Stimulated activated CD4-positive, alpha-beta T cell treated with anti-CD3 and anti-CD28 coated beads, Interleukin-12 subunit alpha, Interleukin-12 subunit beta, amount 100 ng/mL, for 24 hours (primary cell): ENCODE results near the gene FAM3C.
"Not testable (repeated sequence)": the region's sequence is repeated elsewhere in the genome, so short reads cannot be mapped to it uniquely, and the experiment has no call there.

Experiments
- DNase-seq, 2 experiments: peaks; one replicate each; pipeline ENCODE4 v3.0.0-alpha.2; 2020; ENCODE audit warnings: low read depth in 2 of 2

Gene FAM3C, protein sequence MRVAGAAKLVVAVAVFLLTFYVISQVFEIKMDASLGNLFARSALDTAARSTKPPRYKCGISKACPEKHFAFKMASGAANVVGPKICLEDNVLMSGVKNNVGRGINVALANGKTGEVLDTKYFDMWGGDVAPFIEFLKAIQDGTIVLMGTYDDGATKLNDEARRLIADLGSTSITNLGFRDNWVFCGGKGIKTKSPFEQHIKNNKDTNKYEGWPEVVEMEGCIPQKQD

GRCh38 chr7:121395961-121396757, at the start of gene FAM3C:
TSS of gene FAM3C (minus strand) at chr7:121396308. CDS start at chr7:121382969, 13,339 bp downstream.
- peak; percentile 73 to 82 for DNase-seq

DNA sequence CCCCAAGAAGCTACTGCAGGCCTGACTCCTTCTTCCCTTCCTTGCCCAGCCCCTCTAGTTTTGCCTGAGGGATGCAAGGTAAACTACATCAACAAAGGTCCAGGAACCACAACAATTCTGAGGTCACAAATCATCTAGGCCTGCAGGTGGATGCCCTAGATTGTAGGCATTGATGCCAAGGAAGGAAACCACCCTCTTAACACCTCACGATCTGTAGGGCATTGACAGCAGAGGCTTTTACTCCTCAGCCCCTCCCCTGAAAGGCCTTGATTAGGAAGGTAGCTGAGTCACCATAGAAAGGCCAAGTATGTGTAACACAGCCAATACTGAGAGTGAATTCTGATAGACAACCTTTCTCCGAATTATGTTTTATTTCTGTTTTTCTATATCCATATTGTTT, 46.7 kb upstream of the FAM3C start:
- DNase-seq = no peak

DNA sequence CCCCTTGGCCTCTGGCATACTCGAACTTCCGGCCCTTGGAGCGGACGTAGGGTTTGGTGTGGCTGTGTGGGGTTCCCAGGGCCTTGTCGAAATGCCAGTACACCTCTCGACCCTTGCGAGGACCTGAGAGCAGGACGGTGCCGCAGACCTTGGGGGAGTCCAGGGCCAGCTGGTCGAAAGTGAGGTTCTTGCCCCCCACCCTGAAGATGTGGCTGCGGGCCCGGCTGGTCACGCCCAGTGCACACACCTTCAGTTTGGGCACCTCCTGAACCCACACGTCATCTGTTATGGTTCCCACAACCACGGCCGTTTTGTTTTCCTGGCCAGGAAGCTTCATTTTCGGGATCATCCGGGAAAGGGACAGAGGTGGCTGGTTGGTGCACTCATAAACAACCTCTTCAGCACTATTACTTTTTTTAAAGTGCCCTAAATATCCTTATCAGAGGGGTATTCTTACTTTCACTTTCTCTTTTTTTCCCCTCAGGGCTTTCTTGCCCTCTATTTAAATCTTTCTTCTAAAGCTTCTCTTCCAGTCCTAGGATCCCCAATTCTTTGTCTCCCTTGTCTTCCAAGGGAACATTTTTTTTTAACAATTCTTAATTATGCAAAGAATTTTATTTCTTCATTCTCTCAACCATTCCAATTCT, 44.9 kb upstream of the FAM3C start:
- no peak for DNase-seq

DNA sequence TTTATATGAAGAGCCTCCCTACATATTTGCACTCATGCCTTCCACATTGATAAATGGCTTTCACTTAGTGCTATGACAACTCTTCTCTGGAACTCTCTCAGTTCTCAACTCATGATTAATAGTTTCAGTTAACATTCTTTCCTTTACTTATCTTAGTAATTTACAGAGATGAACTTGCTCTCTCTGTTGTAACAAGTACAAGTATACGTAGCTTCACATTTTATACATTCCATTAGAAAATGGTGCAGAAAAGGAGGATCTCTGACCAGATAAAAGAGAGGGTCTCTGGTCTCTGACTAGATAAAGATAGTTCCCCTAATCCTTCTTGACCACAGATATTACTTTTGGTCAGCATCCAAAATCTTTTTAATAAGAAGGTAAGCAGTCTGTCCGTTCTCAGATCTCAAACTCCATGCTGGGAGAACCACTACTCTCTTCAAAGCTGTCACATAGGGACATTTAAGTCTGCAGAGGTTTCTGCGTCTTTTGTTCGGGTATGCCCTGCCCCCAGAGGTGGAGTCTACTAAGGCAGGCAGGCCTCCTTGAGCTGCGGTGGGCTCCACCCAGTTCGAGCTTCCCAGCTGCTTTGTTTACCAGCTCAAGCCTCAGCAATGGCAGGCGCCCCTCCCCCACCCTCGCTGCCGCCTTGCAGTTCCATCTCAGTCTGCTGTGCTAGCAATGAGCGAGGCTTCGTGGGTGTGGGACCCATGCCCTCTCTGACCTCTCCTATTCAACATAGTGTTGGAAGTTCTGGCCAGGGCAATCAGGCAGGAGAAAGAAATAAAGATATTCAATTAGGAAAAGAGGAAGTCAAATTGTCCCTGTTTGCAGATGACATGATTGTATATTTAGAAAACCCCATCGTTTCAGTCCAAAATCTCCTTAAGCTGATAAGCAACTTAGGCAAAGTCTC, 42.2 kb upstream of the FAM3C start:
- peak; percentile 25 to 40 for DNase-seq

- no peak for DNase-seq
Observed at GRCh38 chr7:121437470-121437869, 41.4 kb upstream of the FAM3C start.

DNA sequence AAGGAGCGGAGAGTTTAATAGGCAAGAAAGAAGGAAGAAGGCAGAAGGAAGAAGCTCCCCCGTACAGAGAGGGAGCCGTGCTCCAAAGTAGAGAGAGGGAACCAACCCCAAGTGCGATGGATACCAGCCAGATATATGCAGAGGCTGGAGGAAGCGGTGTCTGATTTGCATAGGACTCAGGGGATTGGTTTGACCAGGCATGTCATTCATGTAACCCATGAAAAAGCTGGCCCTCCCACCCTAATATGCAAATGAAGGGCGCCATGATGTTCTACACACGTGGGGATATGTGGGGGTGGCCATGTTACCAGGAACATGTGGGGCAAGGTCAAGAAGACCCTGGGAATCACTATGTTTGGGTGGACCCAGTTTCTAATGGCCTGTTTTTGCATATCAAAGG, 40.6 kb upstream of the FAM3C start:
- no peak for DNase-seq

DNA sequence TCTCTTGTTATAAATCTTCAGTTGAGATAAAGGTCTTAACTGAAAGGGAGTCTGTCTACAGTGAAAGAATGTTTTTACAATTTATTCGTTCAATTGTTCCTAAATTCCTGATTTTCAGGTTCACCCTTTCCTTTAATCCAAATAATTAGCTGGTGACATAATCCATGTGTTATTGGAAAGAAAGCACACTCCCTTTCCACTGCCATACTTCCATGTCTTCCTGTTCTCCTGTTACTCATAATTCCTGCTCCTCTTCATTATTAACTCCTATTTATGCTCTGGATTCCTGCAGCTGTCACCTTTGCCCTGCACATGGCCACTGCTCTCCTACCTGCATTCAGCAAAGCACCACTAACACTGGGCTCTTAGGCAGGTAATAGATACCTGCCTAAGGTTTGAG, 40.0 kb upstream of the FAM3C start:
- DNase-seq = no peak

DNA sequence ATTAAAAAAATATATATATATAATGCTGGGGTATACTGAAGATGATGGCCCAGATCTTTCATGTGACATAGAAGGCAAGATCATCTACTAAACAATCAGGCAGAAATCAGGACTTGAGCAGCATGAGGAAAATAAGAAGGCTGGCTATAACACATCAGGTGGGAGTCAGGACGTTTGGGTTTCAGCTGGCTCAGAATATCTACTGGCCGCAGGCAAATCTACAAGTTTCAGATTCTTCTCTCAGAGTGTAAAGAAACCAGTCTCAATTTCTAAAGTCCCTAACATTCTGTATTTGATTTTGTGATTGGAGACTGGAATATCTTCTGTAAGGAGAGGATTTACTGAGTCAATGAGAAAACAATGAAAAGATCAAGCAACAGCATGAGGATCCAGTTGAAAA, 37.7 kb upstream of the FAM3C start:
- no peak for DNase-seq

GRCh38 chr7:121432486-121432885, 36.4 kb upstream of the FAM3C start:
- DNase-seq = not testable (repeated sequence)

- no peak for DNase-seq
Observed at GRCh38 chr7:121431996-121432395, 35.9 kb upstream of the FAM3C start.

GRCh38 chr7:121431389-121431995, 35.4 kb upstream of the FAM3C start:
- DNase-seq = no peak

- DNase-seq = no peak
Observed at GRCh38 chr7:121430558-121430957, 34.5 kb upstream of the FAM3C start.

DNA sequence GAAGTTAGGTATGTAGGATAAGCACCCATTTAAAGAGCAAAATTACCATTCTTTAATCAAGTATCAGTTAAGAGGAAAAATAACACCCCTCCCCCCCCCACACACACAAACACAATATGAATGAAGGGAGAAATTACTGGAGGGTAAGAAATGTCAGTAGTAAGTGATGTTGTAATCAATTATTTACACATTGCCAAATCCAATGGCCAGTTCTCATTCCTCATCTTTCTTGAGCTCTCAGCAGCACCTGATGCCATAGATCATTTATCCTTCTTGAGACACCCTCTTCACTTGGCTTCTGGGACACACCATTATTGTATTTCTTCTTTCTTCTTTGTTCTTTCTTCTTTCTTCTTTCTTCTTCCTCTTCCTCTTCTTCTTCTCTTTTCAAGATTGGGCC, 33.7 kb upstream of the FAM3C start:
- DNase-seq = no peak

DNA sequence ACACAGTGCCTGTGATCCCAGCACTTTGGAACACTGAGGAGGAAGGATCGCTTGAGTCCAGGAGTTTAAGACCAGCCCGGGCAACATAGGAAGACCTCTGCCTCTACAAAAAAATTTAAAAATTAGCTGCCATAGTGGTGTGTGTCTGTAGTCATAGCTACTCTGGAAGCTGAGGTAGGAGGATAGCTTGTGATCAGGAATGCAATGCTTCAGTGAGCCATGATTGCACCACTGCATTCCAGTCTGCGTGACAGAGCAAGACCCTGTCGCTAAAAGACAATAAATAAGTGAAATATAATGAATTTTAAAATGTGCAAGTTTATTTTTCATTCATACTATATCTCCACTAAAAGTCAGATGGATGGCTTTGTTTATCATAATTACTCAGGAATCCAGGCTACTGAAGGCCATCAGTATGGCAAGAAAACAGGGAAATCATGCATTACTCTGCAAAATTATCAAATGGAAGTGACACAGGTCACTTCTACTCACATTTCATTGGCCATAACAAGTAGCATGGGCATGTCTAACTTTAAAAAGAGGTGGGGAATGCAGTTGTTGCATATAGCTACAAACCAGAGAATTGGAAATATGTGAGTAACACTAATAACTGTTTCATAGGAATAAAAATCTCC, 32.9 kb upstream of the FAM3C start:
- DNase-seq = no peak

- DNase-seq = not testable (repeated sequence)
Observed at GRCh38 chr7:121421743-121422142, 25.6 kb upstream of the FAM3C start.

DNA sequence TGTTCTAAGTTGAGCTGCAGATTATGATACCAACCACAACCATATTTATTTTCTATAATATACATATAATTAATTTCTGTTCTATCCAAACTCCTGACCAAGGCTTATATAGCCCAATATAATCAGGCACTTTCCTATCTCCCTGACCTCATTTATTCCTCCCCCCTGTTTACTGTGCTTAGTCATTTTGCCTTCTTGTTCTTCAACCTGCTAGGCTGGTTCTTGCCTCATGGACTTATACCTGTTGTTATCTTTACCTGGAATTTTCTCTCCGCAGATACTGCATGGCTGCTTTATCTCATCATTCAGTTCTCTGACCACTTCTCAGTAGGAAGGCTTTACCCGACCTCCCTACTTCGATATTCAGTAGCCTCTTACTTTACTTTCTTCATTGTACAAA, 24.9 kb upstream of the FAM3C start:
- no peak for DNase-seq

DNA sequence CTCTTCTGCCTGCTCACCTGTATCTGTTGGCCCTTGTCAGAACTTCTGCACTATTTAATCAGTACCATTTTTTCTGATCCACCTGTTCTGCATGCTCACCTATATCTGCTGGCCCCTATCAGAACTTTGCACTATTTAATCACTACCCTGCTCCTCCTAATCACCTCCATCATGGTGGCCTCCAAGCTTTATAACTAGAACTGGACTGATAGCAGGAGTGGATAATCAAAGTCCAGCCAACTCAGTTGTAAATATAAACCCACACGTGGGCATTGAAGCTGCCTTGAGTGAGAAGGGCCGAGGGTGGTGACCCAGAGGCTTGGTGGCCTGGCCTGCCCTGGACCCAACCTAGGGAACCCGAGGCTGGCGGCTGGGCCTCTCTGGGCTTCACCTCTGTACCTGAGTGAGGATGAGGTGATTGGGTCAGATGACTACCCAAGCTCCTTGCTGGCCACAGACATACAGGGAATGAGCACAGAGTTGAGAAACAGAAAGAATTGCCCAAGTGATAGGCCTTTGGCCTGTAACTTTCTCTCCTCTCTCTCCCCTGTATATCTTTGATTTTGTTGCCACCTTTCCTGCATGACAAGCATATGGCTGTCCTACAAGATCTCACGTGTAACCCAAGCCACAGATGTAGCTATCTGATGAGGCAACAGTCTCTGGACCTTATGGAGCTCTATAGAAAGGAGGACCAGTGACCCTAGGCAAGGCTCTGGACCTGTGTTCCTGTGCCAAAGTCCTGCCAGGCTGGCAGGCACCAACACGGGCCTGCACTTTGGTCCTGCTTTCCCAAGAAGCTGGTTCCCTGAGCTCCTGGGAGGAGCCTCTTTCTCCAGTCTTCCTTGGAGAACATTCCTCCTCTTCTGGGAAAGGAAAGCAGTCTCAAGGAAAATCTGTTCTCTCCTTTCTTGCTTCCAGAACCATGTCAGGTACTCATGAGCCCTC, 23.4 kb upstream of the FAM3C start:
- DNase-seq = no peak

DNA sequence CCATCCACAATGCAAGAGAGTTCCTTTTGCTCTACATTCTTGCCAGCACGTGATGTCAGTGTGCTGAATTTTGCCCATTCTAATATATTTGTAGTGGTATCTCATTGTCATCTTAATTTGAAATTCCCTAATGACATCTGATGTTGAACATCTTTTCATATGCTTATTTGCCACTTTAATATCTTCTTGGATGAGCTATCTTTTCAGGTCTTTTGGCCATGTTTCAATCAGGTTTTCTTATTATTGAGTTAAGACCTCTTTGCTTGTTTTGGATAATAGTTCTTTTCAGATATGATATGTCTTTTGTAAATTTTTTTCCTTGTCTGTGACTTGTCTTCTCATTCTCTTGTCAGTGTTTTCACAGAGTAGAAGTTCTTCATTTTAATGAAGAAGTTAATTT, 20.4 kb upstream of the FAM3C start:
- no peak for DNase-seq

- no peak for DNase-seq
Observed at GRCh38 chr7:121414436-121414835, 18.3 kb upstream of the FAM3C start.

DNA sequence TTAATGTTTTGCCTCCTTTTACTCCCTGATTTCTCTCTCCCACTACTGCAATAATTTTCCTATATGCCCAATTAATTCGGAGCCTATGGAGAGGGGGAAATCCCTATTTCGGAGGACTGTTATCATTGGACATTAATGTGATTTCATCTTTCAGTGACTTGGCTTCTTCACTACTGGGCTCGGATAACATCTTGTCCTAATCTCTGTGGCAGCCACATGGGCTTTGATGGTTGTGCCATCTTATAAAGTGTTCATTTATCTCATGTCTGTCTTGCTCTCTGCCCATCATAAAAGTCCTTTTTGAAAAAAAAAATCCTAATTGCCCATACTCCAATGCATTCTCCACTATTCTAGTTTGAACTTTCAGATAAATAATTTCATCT, 15.5 kb upstream of the FAM3C start:
- no peak for DNase-seq
